Small intestine (tissue), 16 donors: Measurements from ENCODE around the gene CHST8. TPM values are rescaled to one million over a fixed set of nuclear protein-coding genes. Genes with fewer than 3 reads are reported as not detected.
A peak's percentile ranks its signal among the peaks of the same experiment; 100 is the strongest.

Experiments used
- DNase-seq, 2 donors: peaks; one replicate each; pipeline versions ENCODE4 v3.0.0 to v3.0.0-alpha.2; 2013
- FAIRE-seq: peaks from 2 replicates; lab custom pipeline; 2012; peaks lifted over from hg19 to GRCh38; lab: Jason Lieb, UNC
- H3K27ac ChIP-seq, 3 donors: one replicate each; pipeline ENCODE4 v1.5.1; 2013; ENCODE audit warnings: low read length in 2 of 3, mild to moderate bottlenecking in 2 of 3, control low read depth in 1 of 3, inconsistent platforms in 1 of 3, low read depth in 1 of 3, moderate library complexity in 1 of 3
- H3K27me3 ChIP-seq, 3 donors: one replicate each; pipeline ENCODE4 v1.6.1; 2013; ENCODE audit warnings: low read length in 3 of 3, inconsistent platforms in 1 of 3; ENCODE audit not compliant: control insufficient read depth in 3 of 3, insufficient read depth in 3 of 3
- H3K36me3 ChIP-seq, 3 donors: one replicate each; pipeline ENCODE4 v1.6.1; 2013; ENCODE audit warnings: low read length in 3 of 3, inconsistent platforms in 1 of 3, low read depth in 1 of 3, mild to moderate bottlenecking in 1 of 3, moderate library complexity in 1 of 3; ENCODE audit not compliant: control insufficient read depth in 3 of 3, insufficient read depth in 2 of 3
- H3K4me1 ChIP-seq, 3 donors: one replicate each; pipeline ENCODE4 v1.6.1; 2013; ENCODE audit warnings: low read length in 2 of 3, inconsistent platforms in 1 of 3, low read depth in 1 of 3, mild to moderate bottlenecking in 1 of 3, moderate library complexity in 1 of 3; ENCODE audit not compliant: control insufficient read depth in 3 of 3, insufficient read depth in 2 of 3
- H3K4me3 ChIP-seq, 3 donors: one replicate each; pipeline ENCODE4 v1.5.1; 2013; ENCODE audit warnings: low read length in 3 of 3, control low read depth in 1 of 3, inconsistent platforms in 1 of 3, low read depth in 1 of 3, mild to moderate bottlenecking in 1 of 3, moderate library complexity in 1 of 3
- H3K9me3 ChIP-seq, 2 donors: one replicate each; pipeline ENCODE4 v1.6.1; 2013; ENCODE audit warnings: low read depth in 1 of 2, low read length in 1 of 2; ENCODE audit not compliant: control insufficient read depth in 2 of 2, insufficient read depth in 1 of 2
- WGBS, 3 donors: extraction: QIAGEN DNeasy Blood & Tissue Kit; methylation state at CpG; one replicate each; pipeline ENCODE4 v1.1.7; 2013; 5-methylcytosine and 5-hydroxymethylcytosine counted together
- long read RNA-seq, 10 donors: transcript quantifications; one replicate each; lab custom pipeline, GENCODE V29; 2026
- polyA plus RNA-seq, 4 donors: library from polyadenylated mRNA; stranded (reverse) in 3 of 4; unstranded in 1 of 4; fragments of 200-250 nt in 3 of 4; fragments of 120-200 nt in 1 of 4; gene quantifications; one replicate each; pipeline versions ENCODE4 v1.2.1 to v1.2.3, GENCODE V29; 2013
- donor health status: healthy with polysubstance abuse.
- donor health status: control.
- donor health status: control.
- donor health status: Bipolar disorder and iron deficiency.
- donor health status: healthy.

Gene CHST8, protein sequence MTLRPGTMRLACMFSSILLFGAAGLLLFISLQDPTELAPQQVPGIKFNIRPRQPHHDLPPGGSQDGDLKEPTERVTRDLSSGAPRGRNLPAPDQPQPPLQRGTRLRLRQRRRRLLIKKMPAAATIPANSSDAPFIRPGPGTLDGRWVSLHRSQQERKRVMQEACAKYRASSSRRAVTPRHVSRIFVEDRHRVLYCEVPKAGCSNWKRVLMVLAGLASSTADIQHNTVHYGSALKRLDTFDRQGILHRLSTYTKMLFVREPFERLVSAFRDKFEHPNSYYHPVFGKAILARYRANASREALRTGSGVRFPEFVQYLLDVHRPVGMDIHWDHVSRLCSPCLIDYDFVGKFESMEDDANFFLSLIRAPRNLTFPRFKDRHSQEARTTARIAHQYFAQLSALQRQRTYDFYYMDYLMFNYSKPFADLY
- polyA plus RNA-seq, result under 1 TPM in 2 of 4 donors, not detected in 2; 0.21 to 0.54 TPM
- long read RNA-seq, donor 1, result 0 reads
- long read RNA-seq, donor 2, result 0 reads
- long read RNA-seq, donor 3, partial matches to known transcripts, result 0 of 1 reads
- long read RNA-seq, donor 3, other reads (novel, unspliced or antisense), result 0 of 1 reads
- long read RNA-seq, donor 4, result 0 reads
- long read RNA-seq, donor 5, result 0 reads
- long read RNA-seq, donor 6, result 0 reads
- long read RNA-seq, donor 7, partial matches to known transcripts, result 0 of 1 reads
- long read RNA-seq, donor 7, other reads (novel, unspliced or antisense), result 0 of 1 reads
- long read RNA-seq, donor 8, result 0 reads
- long read RNA-seq, donor 9, result 0 reads
- long read RNA-seq, donor 10, partial matches to known transcripts, result 0 of 1 reads
- long read RNA-seq, donor 10, other reads (novel, unspliced or antisense), result 0 of 1 reads

DNA sequence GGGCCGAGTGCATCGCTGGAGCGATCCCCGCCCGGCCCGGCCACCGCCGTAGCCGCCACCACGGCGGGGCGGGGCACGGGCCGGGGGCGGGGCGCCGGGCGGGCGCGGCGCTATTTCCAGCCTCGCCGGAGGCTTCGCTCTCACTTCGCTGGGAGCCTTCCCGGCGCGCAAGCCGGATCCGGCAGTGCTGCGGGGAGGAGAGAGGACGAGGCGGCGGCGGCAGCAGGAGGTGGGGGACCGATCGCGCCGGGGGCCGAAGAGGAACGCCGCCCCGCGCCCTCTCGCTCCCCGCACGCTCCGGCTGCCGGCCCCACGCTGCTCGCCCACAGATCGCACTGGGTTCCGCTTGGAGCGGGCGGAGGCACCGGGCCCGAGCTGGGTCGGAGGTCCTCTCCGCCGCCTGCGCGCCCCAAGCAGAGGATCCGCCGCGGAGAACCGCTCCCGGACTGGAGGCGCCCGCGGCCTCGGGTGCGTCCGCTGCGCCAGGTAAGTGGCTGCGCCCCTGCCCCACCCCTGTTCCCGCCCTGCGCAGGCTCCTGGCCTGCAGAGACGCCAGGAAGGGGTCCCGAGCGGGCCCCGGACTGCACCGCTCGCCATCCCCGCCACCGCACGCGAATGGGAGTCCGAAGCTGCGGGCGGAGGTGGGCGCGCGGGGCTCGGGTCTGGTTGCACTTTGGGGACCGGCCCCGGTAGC is at the start of gene CHST8:
CHST8 (plus strand) TSS at position 143 of the 694 bp plus-strand sequence. CDS start 67,309 bp downstream, outside the sequence.
- 2 to 3% (median 2%) methylated on average over 56 to 96 of the region's 96 CpGs for WGBS, 3 donors
- H3K27me3 ChIP-seq, result peaks cover 13 to 54% (median 33%) of the 10 kb centered on the region in 3 donors
- peak; percentile 15 to 55 for DNase-seq
- H3K4me1 ChIP-seq, result no peaks in the 10 kb centered on the region
- no peaks in the 10 kb centered on the region for H3K36me3 ChIP-seq
- H3K9me3 ChIP-seq, result no peaks in the 10 kb centered on the region
- FAIRE-seq, result no peak
- H3K4me3 ChIP-seq, result peak within 1 kb of the TSS in 1 of 3 donors; percentile 39
- H3K27ac ChIP-seq, result no peak within 1 kb of the TSS

DNA sequence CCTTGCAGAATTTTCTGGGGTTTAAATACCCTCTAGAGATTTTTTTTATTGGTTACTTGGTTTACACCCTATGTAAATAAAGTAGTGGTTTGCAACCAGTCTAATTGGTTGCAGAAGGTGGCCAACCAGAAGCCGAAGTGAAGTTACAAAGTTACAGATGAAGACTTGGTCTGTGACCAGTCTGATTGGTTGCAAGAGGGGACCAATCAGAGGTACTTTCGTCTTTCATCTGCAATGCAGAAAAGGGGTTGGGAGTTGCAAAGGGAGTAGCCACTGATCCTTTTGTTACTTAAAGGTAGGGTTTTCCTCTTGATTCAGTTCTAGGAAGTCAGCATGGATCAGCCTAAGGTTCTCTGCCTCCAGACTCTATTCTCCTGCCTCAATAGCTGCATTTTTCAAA is 48.8 kb upstream of the CHST8 start:
- Histone ChIP-seq H3K9me3 (peaks cover 0 to 11% of the 10 kb centered on the region in 2 donors), H3K4me3 (no peak overlapping the region), H3K27ac (no peak overlapping the region), H3K27me3 (peaks cover 0 to 7% (median 6%) of the 10 kb centered on the region in 3 donors), H3K4me1 (no peaks in the 10 kb centered on the region), H3K36me3 (no peaks in the 10 kb centered on the region)
- FAIRE-seq (no peak), DNase-seq (no peak)
- 40 to 86% (median 54%) methylated on average over 2 of the region's 2 CpGs for WGBS, 3 donors

DNA sequence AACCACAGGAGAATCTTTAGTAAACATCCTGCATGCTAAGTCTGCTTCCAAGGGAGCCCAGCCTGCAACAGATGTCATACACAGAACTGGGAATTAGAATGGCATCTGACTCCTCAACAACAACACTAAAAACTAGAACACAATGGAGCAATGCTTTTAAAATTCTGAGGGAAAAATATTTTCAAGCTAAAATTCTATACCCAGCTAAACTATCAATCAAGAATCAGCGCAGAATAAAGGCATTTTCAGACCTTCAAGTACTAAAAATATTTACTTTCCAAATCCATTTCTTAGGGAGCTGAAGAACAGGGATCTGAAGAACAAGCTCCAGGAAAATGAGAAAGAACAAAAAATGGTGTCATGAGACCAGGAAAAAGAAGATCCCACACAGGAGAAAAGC is 46.9 kb upstream of the CHST8 start:
- peaks cover 0 to 6% (median 5%) of the 10 kb centered on the region in 3 donors for H3K27me3 ChIP-seq
- FAIRE-seq, result no peak
- peaks cover 0 to 11% of the 10 kb centered on the region in 2 donors for H3K9me3 ChIP-seq
- no peaks in the 10 kb centered on the region for H3K4me1 ChIP-seq
- H3K27ac ChIP-seq, result no peak overlapping the region
- no peak overlapping the region for H3K4me3 ChIP-seq
- no peak for DNase-seq
- H3K36me3 ChIP-seq, result no peaks in the 10 kb centered on the region
- WGBS, 3 donors, result 80 to 88% (median 83%) methylated on average over 1 of the region's 1 CpG

DNA sequence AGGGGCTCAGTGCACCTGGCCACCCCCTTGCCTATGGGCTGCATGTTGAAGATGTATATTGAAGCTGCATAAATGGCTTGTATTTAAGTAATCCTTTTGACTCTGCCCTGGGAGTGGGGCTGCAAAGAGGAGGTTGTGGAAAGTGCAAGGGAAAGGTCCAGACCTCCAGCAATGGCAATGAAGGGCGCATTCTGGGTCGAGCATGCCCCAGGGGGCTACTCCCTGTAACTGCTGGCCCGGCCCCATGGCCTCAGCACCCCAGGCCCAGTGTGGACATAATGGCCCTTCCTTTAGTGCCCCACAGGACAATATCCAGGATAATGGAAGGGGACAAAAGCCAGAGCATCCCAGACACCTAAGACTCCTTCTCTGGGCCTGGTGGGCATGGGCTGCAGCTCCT is 43.1 kb upstream of the CHST8 start:
- 65 to 81% (median 78%) methylated on average over 3 of the region's 3 CpGs for WGBS, 3 donors
- DNase-seq (no peak), FAIRE-seq (no peak)
- Histone ChIP-seq H3K4me3 (no peak overlapping the region), H3K27me3 (peaks cover 0 to 4% (median 2%) of the 10 kb centered on the region in 3 donors), H3K4me1 (no peaks in the 10 kb centered on the region), H3K36me3 (no peaks in the 10 kb centered on the region), H3K27ac (no peak overlapping the region), H3K9me3 (peaks cover 0 to 11% of the 10 kb centered on the region in 2 donors)

DNA sequence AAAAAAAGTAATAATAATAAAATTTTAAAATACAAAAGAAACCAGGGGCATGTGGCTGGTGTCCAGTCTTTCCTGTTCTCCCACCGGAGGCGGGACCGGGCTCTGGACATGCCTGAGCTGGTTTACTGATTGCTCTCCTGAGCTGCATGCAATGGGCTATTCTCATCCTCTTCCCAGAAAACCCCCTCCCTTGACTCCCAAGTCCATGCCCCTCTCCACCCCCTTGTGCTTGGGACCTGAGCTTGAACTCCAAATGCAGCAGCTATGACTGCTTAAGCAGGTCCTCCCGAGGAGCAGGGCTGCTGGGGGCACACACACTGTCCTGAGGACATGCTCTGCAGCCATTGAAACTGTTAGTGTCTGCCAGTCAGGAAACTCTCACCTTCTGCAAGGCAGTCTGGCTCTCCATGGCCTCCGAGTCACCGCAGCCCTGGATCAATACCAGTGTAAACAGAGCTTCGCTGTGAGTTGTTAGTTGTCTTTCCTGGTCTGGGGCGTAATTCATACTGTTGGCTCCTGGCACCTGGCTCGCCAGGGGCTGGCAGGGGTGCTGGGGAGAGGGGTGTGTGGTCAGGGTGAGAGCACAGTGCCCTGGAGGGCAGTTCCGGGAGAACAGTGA is 41.6 kb upstream of the CHST8 start:
- Histone ChIP-seq H3K9me3 (peaks cover 0 to 2% of the 10 kb centered on the region in 2 donors), H3K27ac (no peak overlapping the region), H3K36me3 (no peaks in the 10 kb centered on the region), H3K4me3 (no peak overlapping the region), H3K27me3 (peaks cover 0 to 4% (median under 1%) of the 10 kb centered on the region in 3 donors), H3K4me1 (no peaks in the 10 kb centered on the region)
- 11 to 48% (median 37%) methylated on average over 10 of the region's 10 CpGs for WGBS, 3 donors
- FAIRE-seq (no peak), DNase-seq (no peak)

DNA sequence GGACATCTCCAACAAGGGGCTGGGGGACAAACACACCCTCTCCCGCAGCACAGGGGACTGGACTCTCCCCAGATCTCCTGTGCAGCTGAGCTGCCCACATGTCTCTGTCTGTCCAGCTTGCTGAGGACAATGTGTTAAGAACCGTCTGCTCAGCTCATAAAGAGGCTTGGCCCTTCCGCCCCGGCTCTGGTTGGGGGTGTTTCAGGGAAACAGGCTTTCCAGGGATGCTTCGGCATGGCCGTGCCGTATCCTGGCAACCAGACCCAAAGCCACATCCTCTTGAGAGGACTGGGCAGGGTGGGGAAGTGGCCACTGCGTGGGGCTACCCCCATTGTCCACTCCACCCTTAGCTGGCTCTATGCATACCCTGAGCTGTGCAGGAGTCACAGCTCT is 41.1 kb upstream of the CHST8 start:
- Histone ChIP-seq H3K27me3 (peaks cover 0 to 4% (median 0%) of the 10 kb centered on the region in 3 donors), H3K36me3 (no peaks in the 10 kb centered on the region), H3K4me3 (no peak overlapping the region), H3K9me3 (no peaks in the 10 kb centered on the region), H3K27ac (no peak overlapping the region), H3K4me1 (no peaks in the 10 kb centered on the region)
- no peak for FAIRE-seq
- WGBS, 3 donors, result 39 to 59% (median 58%) methylated on average over 8 of the region's 8 CpGs
- DNase-seq, result no peak

DNA sequence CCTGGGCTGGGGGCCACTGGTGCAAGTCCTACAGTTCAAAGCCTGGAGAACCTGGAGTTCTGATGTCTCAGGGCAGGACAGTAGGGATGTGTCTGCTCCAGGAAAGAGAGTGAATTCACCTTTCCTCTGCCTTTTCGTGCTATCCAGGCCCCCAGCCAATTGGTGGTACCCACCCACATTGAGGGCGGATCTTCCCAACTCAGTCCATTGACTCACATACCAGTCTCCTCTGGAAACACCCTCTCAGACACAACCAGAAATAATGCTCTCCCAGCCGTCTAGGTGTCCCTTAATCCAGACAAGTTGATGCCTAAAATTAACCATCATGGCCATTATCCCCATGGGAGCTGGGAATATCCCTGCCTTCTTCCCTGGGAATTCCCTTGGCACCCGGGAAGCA is 38.8 kb upstream of the CHST8 start:
- Histone ChIP-seq H3K27me3 (peaks cover 0 to 2% (median 0%) of the 10 kb centered on the region in 3 donors), H3K27ac (no peak overlapping the region), H3K4me1 (no peaks in the 10 kb centered on the region), H3K9me3 (peaks cover 0 to 3% of the 10 kb centered on the region in 2 donors), H3K4me3 (no peak overlapping the region), H3K36me3 (no peaks in the 10 kb centered on the region)
- FAIRE-seq (no peak), DNase-seq (no peak)
- WGBS, 3 donors, result 49 to 63% (median 51%) methylated on average over 4 of the region's 4 CpGs
